Measurements from ENCODE around the gene EXOC2. TPM values are rescaled to one million over a fixed set of nuclear protein-coding genes. Genes with fewer than 3 reads are reported as not detected.

Gene EXOC2
- total and polyA plus RNA-seq, 10 of the 15 experiments (the other 5 are each of a cell fraction or from before 2014, with no cell fraction given), result 8.7 to 32.8 (median 20.7) TPM

DNA sequence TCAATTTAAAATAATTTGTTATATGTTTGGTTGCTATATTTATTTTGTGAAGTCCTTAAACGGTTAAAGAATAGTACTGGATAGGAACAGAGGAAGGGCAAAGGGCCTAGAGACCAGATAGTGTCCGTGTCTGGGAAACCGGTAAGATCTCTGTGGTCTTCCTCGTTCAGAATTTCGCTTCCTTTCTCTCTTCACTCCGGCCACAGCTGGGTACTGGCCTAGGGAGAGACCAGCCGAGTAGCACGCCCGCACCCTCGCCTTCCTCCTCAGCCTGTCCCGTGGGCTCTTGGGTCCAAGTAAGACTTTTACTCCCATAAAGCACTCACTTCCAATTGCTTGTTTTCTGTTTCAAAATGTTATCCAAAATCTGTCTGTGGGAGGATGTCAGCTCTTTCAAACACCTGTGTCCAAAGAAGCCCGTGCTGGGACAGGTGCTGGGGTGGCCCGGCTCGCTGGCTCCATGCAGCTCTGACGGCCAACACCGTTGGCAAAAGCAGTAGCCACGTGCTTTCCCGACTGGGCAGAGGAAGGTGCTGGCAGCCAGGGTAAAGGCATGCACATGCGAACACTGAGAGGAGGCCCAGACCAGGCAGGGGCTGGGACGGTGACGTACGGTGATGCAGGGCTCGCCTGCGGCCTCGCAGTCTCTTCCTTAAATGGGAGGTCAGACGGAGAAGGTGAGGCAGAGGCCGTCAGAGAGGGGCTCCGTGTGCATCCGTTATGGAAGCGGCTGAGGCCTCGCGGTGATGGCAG lies 189.2 kb downstream of the EXOC2 start:
- H3K9ac ChIP-seq (ENCODE audit: control insufficient read depth, insufficient read depth, low read length), result no peak overlapping the region
- H3K9me3 ChIP-seq (replicated peaks; ENCODE audit: control insufficient read depth, insufficient read depth, low read length), result no peaks in the 10 kb centered on the region
- FAIRE-seq (no peak), ATAC-seq (no peak), DNase-seq (ENCODE audit: low read depth, low spot score) (no peak)
- RAD21 ChIA-PET (ENCODE audit: unreplicated experiment), result no interaction called here
- H3K4me1 ChIP-seq (ENCODE audit: control insufficient read depth, insufficient read depth, low read length), result peaks cover 27% of the 10 kb centered on the region
- in situ Hi-C loops (cut with MboI), result no loop called here
- BruUV-seq (replicated peaks), result no TSS peak
- TF ChIP-seq, protein P1, sequence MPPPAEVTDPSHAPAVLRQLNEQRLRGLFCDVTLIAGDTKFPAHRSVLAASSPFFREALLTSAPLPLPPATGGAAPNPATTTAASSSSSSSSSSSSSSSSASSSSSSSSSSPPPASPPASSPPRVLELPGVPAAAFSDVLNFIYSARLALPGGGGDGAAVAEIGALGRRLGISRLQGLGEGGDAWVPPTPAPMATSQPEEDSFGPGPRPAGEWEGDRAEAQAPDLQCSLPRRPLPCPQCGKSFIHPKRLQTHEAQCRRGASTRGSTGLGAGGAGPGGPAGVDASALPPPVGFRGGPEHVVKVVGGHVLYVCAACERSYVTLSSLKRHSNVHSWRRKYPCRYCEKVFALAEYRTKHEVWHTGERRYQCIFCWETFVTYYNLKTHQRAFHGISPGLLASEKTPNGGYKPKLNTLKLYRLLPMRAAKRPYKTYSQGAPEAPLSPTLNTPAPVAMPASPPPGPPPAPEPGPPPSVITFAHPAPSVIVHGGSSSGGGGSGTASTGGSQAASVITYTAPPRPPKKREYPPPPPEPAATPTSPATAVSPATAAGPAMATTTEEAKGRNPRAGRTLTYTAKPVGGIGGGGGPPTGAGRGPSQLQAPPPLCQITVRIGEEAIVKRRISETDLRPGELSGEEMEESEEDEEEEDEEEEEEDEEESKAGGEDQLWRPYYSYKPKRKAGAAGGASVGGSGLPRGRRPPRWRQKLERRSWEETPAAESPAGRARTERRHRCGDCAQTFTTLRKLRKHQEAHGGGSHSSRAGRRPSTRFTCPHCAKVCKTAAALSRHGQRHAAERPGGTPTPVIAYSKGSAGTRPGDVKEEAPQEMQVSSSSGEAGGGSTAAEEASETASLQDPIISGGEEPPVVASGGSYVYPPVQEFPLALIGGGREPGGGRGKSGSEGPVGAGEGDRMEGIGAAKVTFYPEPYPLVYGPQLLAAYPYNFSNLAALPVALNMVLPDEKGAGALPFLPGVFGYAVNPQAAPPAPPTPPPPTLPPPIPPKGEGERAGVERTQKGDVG (CRISPR knock-in tag; IDR thresholded peaks at IDR 0.05), result no peak
- TF ChIP-seq, protein P2, sequence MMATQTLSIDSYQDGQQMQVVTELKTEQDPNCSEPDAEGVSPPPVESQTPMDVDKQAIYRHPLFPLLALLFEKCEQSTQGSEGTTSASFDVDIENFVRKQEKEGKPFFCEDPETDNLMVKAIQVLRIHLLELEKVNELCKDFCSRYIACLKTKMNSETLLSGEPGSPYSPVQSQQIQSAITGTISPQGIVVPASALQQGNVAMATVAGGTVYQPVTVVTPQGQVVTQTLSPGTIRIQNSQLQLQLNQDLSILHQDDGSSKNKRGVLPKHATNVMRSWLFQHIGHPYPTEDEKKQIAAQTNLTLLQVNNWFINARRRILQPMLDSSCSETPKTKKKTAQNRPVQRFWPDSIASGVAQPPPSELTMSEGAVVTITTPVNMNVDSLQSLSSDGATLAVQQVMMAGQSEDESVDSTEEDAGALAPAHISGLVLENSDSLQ (IDR thresholded peaks at IDR 0.05), result no peak
- TF ChIP-seq RFX5 (IDR thresholded peaks at IDR 0.05; ENCODE audit: low read depth, low read length) (no peak), MYC (IDR thresholded peaks at IDR 0.05; ENCODE audit: insufficient read depth, insufficient read length, insufficient replicate concordance, low read length, severe bottlenecking) (no peak), EP300 (IDR thresholded peaks at IDR 0.05; ENCODE audit: borderline replicate concordance in 1 of 2, control insufficient read depth in 1 of 2, low read depth in 2 of 2, low read length in 2 of 2) (no peak), YY1 (IDR thresholded peaks at IDR 0.05; ENCODE audit: low read depth, low read length) (no peak), HCFC1 (IDR thresholded peaks at IDR 0.05; ENCODE audit: low read length) (no peak)
- TF ChIP-seq, protein P3, sequence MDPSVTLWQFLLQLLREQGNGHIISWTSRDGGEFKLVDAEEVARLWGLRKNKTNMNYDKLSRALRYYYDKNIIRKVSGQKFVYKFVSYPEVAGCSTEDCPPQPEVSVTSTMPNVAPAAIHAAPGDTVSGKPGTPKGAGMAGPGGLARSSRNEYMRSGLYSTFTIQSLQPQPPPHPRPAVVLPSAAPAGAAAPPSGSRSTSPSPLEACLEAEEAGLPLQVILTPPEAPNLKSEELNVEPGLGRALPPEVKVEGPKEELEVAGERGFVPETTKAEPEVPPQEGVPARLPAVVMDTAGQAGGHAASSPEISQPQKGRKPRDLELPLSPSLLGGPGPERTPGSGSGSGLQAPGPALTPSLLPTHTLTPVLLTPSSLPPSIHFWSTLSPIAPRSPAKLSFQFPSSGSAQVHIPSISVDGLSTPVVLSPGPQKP (IDR thresholded peaks at IDR 0.05; ENCODE audit: low read depth, low read length), result no peak
- H3K79me2 ChIP-seq (ENCODE audit: control insufficient read depth, insufficient read depth, low read length), result no peaks in the 10 kb centered on the region
- H3K4me2 ChIP-seq (ENCODE audit: control insufficient read depth, insufficient read depth), result no peak overlapping the region
- no peaks in the 10 kb centered on the region for H4K20me1 ChIP-seq (ENCODE audit: control insufficient read depth, insufficient read depth)
- no peak overlapping the region for H2AFZ ChIP-seq (ENCODE audit: control insufficient read depth, low read depth, low read length)
- SMC1A ChIA-PET (ENCODE audit: uncharacterized antibody, unreplicated experiment), result interaction anchor here (0.6 to 1.0 kb wide), 2 partner anchors 30 to 68 kb away, joined by 3 to 5 read pairs; no protein-coding TSS in a partner anchor
- no peaks in the 10 kb centered on the region for H3K36me3 ChIP-seq (ENCODE audit: control insufficient read depth in 2 of 2, insufficient read depth in 2 of 2, low read length in 1 of 2)
- no peaks in the 10 kb centered on the region for H3K27me3 ChIP-seq (replicated peaks in 1 of 2; ENCODE audit: control insufficient read depth in 2 of 2, insufficient read depth in 2 of 2, low read length in 1 of 2)
- CTCF ChIA-PET, result interaction anchor here (1.0 kb wide), 1 partner anchor 10 kb away, joined by 4 read pairs; no protein-coding TSS in a partner anchor
- intact Hi-C loops (cut with micrococcal nuclease; ENCODE audit: unreplicated experiment), result no loop called here
- WGBS (ENCODE audit: insufficient coverage, insufficient replicate concordance, low lambda C conversion rate, missing lambda C conversion rate), result 95% methylated on average over 31 of the region's 32 CpGs
- no peak overlapping the region for H3K27ac ChIP-seq (ENCODE audit: control insufficient read depth, insufficient read depth)
- H3K4me3 ChIP-seq, result no peak overlapping the region
- POLR2A ChIA-PET, result interaction anchor here (1.3 kb wide), 1 partner anchor 14 kb away, joined by 4 read pairs; no protein-coding TSS in a partner anchor
